H1 (cell line): ENCODE results near the gene POLDIP2. TPM values are rescaled to one million over a fixed set of nuclear protein-coding genes. Genes with fewer than 3 reads are reported as not detected.

Experiments used
- CTCF ChIA-PET: fragments of 300-600 bp; sonication (Branson Sonifier 250); formaldehyde crosslinking; loops from one replicate; lab custom pipeline; 2021; ENCODE audit not compliant: partially characterized antibody; lab: Charles Lee
- POLR2A ChIA-PET: fragments of 300-600 bp; sonication (Branson Sonifier 250); formaldehyde crosslinking; loops from one replicate; lab custom pipeline; 2021; ENCODE audit warnings: inconsistent platforms; ENCODE audit not compliant: partially characterized antibody; lab: Charles Lee
- DNase-seq, 2 experiments: peaks; one replicate each; pipeline versions ENCODE4 v3.0.0 to v3.0.0-alpha.2; 2010 to 2022; ENCODE audit warnings: low spot score in 2 of 2, low read depth in 1 of 2, mixed read lengths in 1 of 2
- FAIRE-seq: peaks from 2 replicates; lab custom pipeline; 2011; peaks lifted over from hg19 to GRCh38; lab: Jason Lieb, UNC
- H2AFZ ChIP-seq: 2 replicates; pipeline ENCODE4 v1.8.1; 2012; ENCODE audit warnings: low read length, inconsistent platforms
- H2AK5ac ChIP-seq: 2 replicates; pipeline ENCODE4 v1.6.1; 2013; ENCODE audit warnings: low read depth, low read length
- H2BK120ac ChIP-seq: replicated peaks from 2 replicates; pipeline ENCODE3; 2013; ENCODE audit warnings: low read depth, low read length, inconsistent platforms
- H2BK12ac ChIP-seq: 2 replicates; pipeline ENCODE4 v1.6.1; 2013; ENCODE audit warnings: low read depth, low read length
- H2BK15ac ChIP-seq: 2 replicates; pipeline ENCODE4 v1.6.1; 2013; ENCODE audit warnings: low read length
- H2BK20ac ChIP-seq: 2 replicates; pipeline ENCODE4 v1.6.1; 2013; ENCODE audit warnings: low read length
- H2BK5ac ChIP-seq: 2 replicates; pipeline ENCODE4 v1.6.1; 2013; ENCODE audit warnings: low read depth, low read length
- H3K14ac ChIP-seq: 2 replicates; pipeline ENCODE4 v1.6.1; 2013; ENCODE audit warnings: inconsistent platforms; ENCODE audit not compliant: insufficient read length
- H3K18ac ChIP-seq: 2 replicates; pipeline ENCODE4 v1.6.1; 2013; ENCODE audit warnings: low read length; ENCODE audit errors: extremely low read depth
- H3K23ac ChIP-seq: 2 replicates; pipeline ENCODE4 v1.6.1; 2013; ENCODE audit warnings: inconsistent platforms; ENCODE audit not compliant: insufficient read length
- H3K23me2 ChIP-seq: 2 replicates; pipeline ENCODE4 v1.6.1; 2013; ENCODE audit warnings: low read depth, low read length
- H3K27ac ChIP-seq: 2 replicates; pipeline ENCODE4 v1.6.1; 2011; ENCODE audit warnings: low read depth, low read length, inconsistent platforms
- H3K27me3 ChIP-seq, 4 experiments: replicated peaks in 1 of 4; 1 replicate in 1 of 4; 2 replicates in 3 of 4; pipeline versions ENCODE4 v1.6.1 to v1.8.1; 2011 to 2013; ENCODE audit warnings: low read length in 3 of 4, mild to moderate bottlenecking in 3 of 4, inconsistent platforms in 2 of 4, mixed read lengths in 2 of 4, moderate library complexity in 1 of 4; ENCODE audit not compliant: control insufficient read depth in 3 of 4, insufficient read depth in 3 of 4; ENCODE audit errors: extremely low read depth in 1 of 4
- H3K36me3 ChIP-seq, 4 experiments: 2 replicates each; pipeline versions ENCODE4 v1.6.1 to v1.8.1; 2011 to 2013; ENCODE audit warnings: mild to moderate bottlenecking in 4 of 4, low read length in 3 of 4, moderate library complexity in 2 of 4, control low read depth in 1 of 4, inconsistent platforms in 1 of 4; ENCODE audit not compliant: insufficient read depth in 4 of 4, control insufficient read depth in 2 of 4
- H3K4ac ChIP-seq: replicated peaks from 2 replicates; pipeline ENCODE3; 2013; ENCODE audit warnings: low read length, low read depth, mixed read lengths, inconsistent platforms; ENCODE audit not compliant: insufficient read length
- H3K4me1 ChIP-seq, 4 experiments: replicated peaks in 1 of 4; 1 replicate in 1 of 4; 2 replicates in 3 of 4; pipeline versions ENCODE4 v1.6.1 to v1.8.1; 2011 to 2013; ENCODE audit warnings: low read length in 3 of 4, inconsistent platforms in 2 of 4, mixed read lengths in 1 of 4; ENCODE audit not compliant: insufficient read depth in 4 of 4, control insufficient read depth in 3 of 4
- H3K4me2 ChIP-seq, 2 experiments: 2 replicates each; pipeline versions ENCODE4 v1.6.1 to v1.8.1; 2011 to 2013; ENCODE audit warnings: low read depth in 2 of 2, low read length in 2 of 2, control low read depth in 1 of 2, inconsistent platforms in 1 of 2, mild to moderate bottlenecking in 1 of 2; ENCODE audit not compliant: insufficient read depth in 1 of 2
- H3K4me3 ChIP-seq, 4 experiments: fragments of 200-600, 300-600 bp in 1 of 4; sonication (generic), shearing (Covaris generic), sonication (Bioruptor Twin) in 1 of 4; 2 replicates each; pipeline versions ENCODE4 v1.5.1 to v1.8.1; 2011 to 2016; ENCODE audit warnings: low read length in 4 of 4, low read depth in 3 of 4, control low read depth in 2 of 4, inconsistent platforms in 2 of 4, mild to moderate bottlenecking in 2 of 4, mixed read lengths in 1 of 4, moderate library complexity in 1 of 4; ENCODE audit not compliant: insufficient read depth in 2 of 4; ENCODE audit errors: extremely low read depth in 1 of 4
- H3K56ac ChIP-seq: replicated peaks from 2 replicates; pipeline ENCODE3; 2013; ENCODE audit warnings: low read depth, mild to moderate bottlenecking, mixed read lengths, low read length, inconsistent platforms; ENCODE audit not compliant: insufficient read length
- H3K79me1 ChIP-seq: 2 replicates; pipeline ENCODE4 v1.6.1; 2013; ENCODE audit warnings: low read depth, low read length, control low read depth
- H3K79me2 ChIP-seq, 2 experiments: 2 replicates each; pipeline versions ENCODE4 v1.6.1 to v1.8.1; 2012 to 2013; ENCODE audit warnings: low read length in 2 of 2, mild to moderate bottlenecking in 2 of 2, inconsistent platforms in 1 of 2; ENCODE audit not compliant: insufficient read depth in 2 of 2, control insufficient read depth in 1 of 2
- H3K9ac ChIP-seq, 4 experiments: replicated peaks in 1 of 4; 1 replicate in 1 of 4; 2 replicates in 3 of 4; pipeline versions ENCODE4 v1.6.1 to v1.8.1; 2011 to 2013; ENCODE audit warnings: low read depth in 3 of 4, low read length in 3 of 4, control low read depth in 2 of 4, mild to moderate bottlenecking in 2 of 4, moderate library complexity in 2 of 4, inconsistent platforms in 1 of 4; ENCODE audit errors: extremely low read depth in 1 of 4
- H3K9me3 ChIP-seq, 2 experiments: 2 replicates each; pipeline versions ENCODE4 v1.6.1 to v1.8.1; 2012 to 2013; ENCODE audit warnings: mild to moderate bottlenecking in 2 of 2, moderate library complexity in 2 of 2, control low read depth in 1 of 2, inconsistent platforms in 1 of 2, low read depth in 1 of 2, low read length in 1 of 2, mixed read lengths in 1 of 2; ENCODE audit not compliant: insufficient read depth in 2 of 2
- H4K20me1 ChIP-seq, 2 experiments: replicated peaks in 1 of 2; 2 replicates each; pipeline versions ENCODE3 to v1.8.1; 2011 to 2013; ENCODE audit warnings: inconsistent platforms in 2 of 2, low read length in 2 of 2, mild to moderate bottlenecking in 1 of 2; ENCODE audit not compliant: insufficient read depth in 2 of 2, control insufficient read depth in 1 of 2
- H4K5ac ChIP-seq: 2 replicates; pipeline ENCODE4 v1.6.1; 2013; ENCODE audit warnings: low read length, low read depth, mixed read lengths, inconsistent platforms; ENCODE audit not compliant: insufficient read length
- H4K8ac ChIP-seq: 2 replicates; pipeline ENCODE4 v1.8.0; 2013; ENCODE audit warnings: mild to moderate bottlenecking, moderate library complexity, low read length, inconsistent platforms; ENCODE audit not compliant: insufficient read depth; ENCODE audit errors: extremely low read depth
- H4K91ac ChIP-seq: replicated peaks from 2 replicates; pipeline ENCODE3; 2013; ENCODE audit warnings: low read length, mixed read lengths, inconsistent platforms; ENCODE audit not compliant: insufficient read length
- CBX5 ChIP-seq: fragments of 300-800, 300-1000 bp; sonication (generic); IDR thresholded peaks from 2 replicates; pipeline ENCODE4 v1.7.1; 2016; ENCODE audit warnings: antibody characterized with exemption, low read length, low read depth
- EP300 ChIP-seq, 2 experiments: IDR thresholded peaks; 1 replicate in 1 of 2; 2 replicates in 1 of 2; pipeline ENCODE4 v1.6.1; 2011 to 2012; ENCODE audit warnings: low read depth in 2 of 2, low read length in 2 of 2, mild to moderate bottlenecking in 2 of 2, borderline replicate concordance in 1 of 2, inconsistent platforms in 1 of 2, moderate library complexity in 1 of 2
- POLR2A ChIP-seq, 2 experiments: IDR thresholded peaks; 1 replicate in 1 of 2; 2 replicates in 1 of 2; pipeline ENCODE4 v1.6.1; 2011; ENCODE audit warnings: low read depth in 2 of 2, low read length in 2 of 2, mild to moderate bottlenecking in 2 of 2; ENCODE audit errors: control extremely low read depth in 1 of 2
- RNF2 ChIP-seq: fragments of 200-900, 300-1000 bp; sonication (generic); IDR thresholded peaks from 2 replicates; pipeline ENCODE4 v1.7.1; 2016; ENCODE audit warnings: borderline replicate concordance, low read depth, mild to moderate bottlenecking, antibody characterized with exemption, low read length; ENCODE audit not compliant: poor library complexity, severe bottlenecking; ENCODE audit errors: missing control alignments
- SP2 ChIP-seq: IDR thresholded peaks from 2 replicates; pipeline ENCODE4 v1.6.1; 2012; ENCODE audit warnings: mild to moderate bottlenecking, low read length, inconsistent platforms
- WGBS, 2 experiments: shearing (Covaris generic) in 1 of 2; methylation state at CpG; one replicate each; pipeline versions ENCODE4 v1.1.6 to v1.1.7; 2013 to 2015; ENCODE audit warnings: low lambda C conversion rate in 2 of 2, mixed read lengths in 2 of 2, inconsistent platforms in 1 of 2, low coverage in 1 of 2, missing lambda C conversion rate in 1 of 2; ENCODE audit not compliant: insufficient replicate concordance in 2 of 2, insufficient coverage in 1 of 2, insufficient read length in 1 of 2; ENCODE audit errors: extremely low coverage in 1 of 2, missing lambda C conversion rate in 1 of 2; 5-methylcytosine and 5-hydroxymethylcytosine counted together
- polyA plus RNA-seq, 7 experiments: library from polyadenylated mRNA; depleted of rRNA in 3 of 7; stranded (reverse) in 5 of 7; unstranded in 2 of 7; fragments of >200 nt in 5 of 7; fragments of 200-250 nt in 2 of 7; gene quantifications; 1 replicate in 5 of 7; 2 replicates in 1 of 7; 4 replicates in 1 of 7; pipeline versions ENCODE4 v1.2.1 to v1.2.3, GENCODE V29; 2011 to 2013; ENCODE audit warnings: missing spikeins in 2 of 7, mixed read lengths in 2 of 7
- total RNA-seq: library from RNA; stranded (reverse); fragmentation: NEBNext Ultra II Directional; extraction: Animal tissue kit (Norgen Biotek cat#: 25700); gene quantifications from 2 replicates; pipeline ENCODE4 v1.2.1, GENCODE V29; 2021

The POLDIP2 gene
- total and polyA plus RNA-seq, 2 of the 8 experiments (the other 6 are each of a cell fraction or from before 2014, with no cell fraction given): 74.0 to 76.1 TPM

- TF ChIP-seq RNF2 (no peak), SP2 (no peak), POLR2A (IDR thresholded peaks at IDR 0.05; ENCODE audit: control extremely low read depth in 1 of 2, low read depth in 2 of 2, low read length in 2 of 2) (no peak), EP300 (IDR thresholded peaks at IDR 0.05; ENCODE audit: borderline replicate concordance in 1 of 2, low read depth in 2 of 2, low read length in 2 of 2) (no peak), CBX5 (no peak)
- Histone ChIP-seq H3K9ac (no peak overlapping the region), H3K4me3 (no peak overlapping the region), H2BK15ac (no peak overlapping the region), H3K4me1 (peaks cover 3 to 16% (median 9%) of the 10 kb centered on the region in 4 experiments; a peak in 6 of 7 replicates), H3K4ac (no peak overlapping the region), H2AFZ (no peak overlapping the region), H2BK5ac (no peak overlapping the region), H4K8ac (no peak overlapping the region), H2BK20ac (no peak overlapping the region), H3K79me2 (no peaks in the 10 kb centered on the region), H3K14ac (no peak overlapping the region), H2BK12ac (no peak overlapping the region), H3K27me3 (peaks cover 9 to 19% (median 19%) of the 10 kb centered on the region in 4 experiments), H3K18ac (no peak overlapping the region), H3K23ac (no peak overlapping the region), H3K23me2 (peaks cover 16% of the 10 kb centered on the region; the same call in 1 of the 2 replicates), H2AK5ac (no peak overlapping the region), H3K27ac (no peak overlapping the region), H4K5ac (no peak overlapping the region), H3K79me1 (no peaks in the 10 kb centered on the region), H2BK120ac (no peak overlapping the region), H4K91ac (no peak overlapping the region), H3K36me3 (0 out of 8 replicates have a peak, but pooled peaks cover 0 to 2% (median 0%) of the 10 kb centered on the region in 4 experiments), H3K4me2 (no peak overlapping the region), H3K9me3 (no peaks in the 10 kb centered on the region), H3K56ac (no peak overlapping the region), H4K20me1 (peaks cover 2 to 12% of the 10 kb centered on the region in 2 experiments)
- FAIRE-seq (no peak), DNase-seq (no peak)
- ChIA-PET POLR2A (interaction anchor here (1.0 to 12.7 kb wide), 4 partner anchors 11 to 43 kb away, joined by 3 to 103 read pairs (median 6); partner anchors contain the start of genes IFT20, POLDIP2 and TNFAIP1), CTCF (interaction anchor here (0.8 to 4.6 kb wide), 11 partner anchors 8 to 180 kb away, joined by 3 to 20 read pairs (median 3); partner anchors contain the start of gene POLDIP2)
- 89% methylated on average over 23 of the region's 23 CpGs; no CpG with 5 or more reads in 1 of the 2 experiments for WGBS, 2 experiments
These were observed 11.8 kb upstream of the POLDIP2 start for GRCh38 chr17:28368915-28369683.
